Measurements from ENCODE around the gene ECD.

DNA sequence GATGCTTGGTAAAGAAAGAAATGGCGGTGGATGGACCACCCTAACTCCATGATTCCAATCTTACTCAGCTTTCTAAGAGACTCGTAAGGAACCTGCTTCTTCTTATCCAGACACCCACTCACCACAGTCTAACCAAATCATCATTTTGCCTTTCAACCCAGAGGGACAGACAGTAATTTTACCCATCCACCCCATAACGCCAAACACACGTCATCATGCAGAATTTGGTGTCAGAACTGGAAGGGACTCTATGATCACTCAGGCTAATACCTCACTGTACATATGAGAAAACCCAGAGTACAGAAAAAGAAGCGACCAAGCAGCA lies 388 bp downstream of the ECD start:
- TF ChIP-seq, protein P1, sequence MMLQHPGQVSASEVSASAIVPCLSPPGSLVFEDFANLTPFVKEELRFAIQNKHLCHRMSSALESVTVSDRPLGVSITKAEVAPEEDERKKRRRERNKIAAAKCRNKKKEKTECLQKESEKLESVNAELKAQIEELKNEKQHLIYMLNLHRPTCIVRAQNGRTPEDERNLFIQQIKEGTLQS (IDR thresholded peaks at IDR 0.05): no peak
- TF ChIP-seq YY1 (IDR thresholded peaks at IDR 0.05; ENCODE audit: extremely low read depth, insufficient replicate concordance, low read depth, low read length) (no peak), MAX (IDR thresholded peaks at IDR 0.05) (no peak), CEBPB (IDR thresholded peaks at IDR 0.05; ENCODE audit: low read depth) (no peak), EZH2 (IDR thresholded peaks at IDR 0.05) (no peak), EZH2phosphoT487 (IDR thresholded peaks at IDR 0.05; ENCODE audit: borderline replicate concordance) (no peak), SP1 (IDR thresholded peaks at IDR 0.05; ENCODE audit: low read depth) (no peak), POLR2AphosphoS5 (IDR thresholded peaks at IDR 0.05; ENCODE audit: low read depth, low read length) (no peak), SIN3A (IDR thresholded peaks at IDR 0.05; ENCODE audit: low read depth) (no peak), ELF1 (IDR thresholded peaks at IDR 0.05; ENCODE audit: borderline replicate concordance, low read depth) (no peak), TCF7L2 (IDR thresholded peaks at IDR 0.05; ENCODE audit: borderline replicate concordance, extremely low read depth, insufficient read depth, insufficient read length) (no peak), ZBTB33 (IDR thresholded peaks at IDR 0.05; ENCODE audit: extremely low read depth, insufficient replicate concordance, low read length) (no peak), RAD21 (IDR thresholded peaks at IDR 0.05; ENCODE audit: low read depth) (no peak)
- TF ChIP-seq, protein P2, sequence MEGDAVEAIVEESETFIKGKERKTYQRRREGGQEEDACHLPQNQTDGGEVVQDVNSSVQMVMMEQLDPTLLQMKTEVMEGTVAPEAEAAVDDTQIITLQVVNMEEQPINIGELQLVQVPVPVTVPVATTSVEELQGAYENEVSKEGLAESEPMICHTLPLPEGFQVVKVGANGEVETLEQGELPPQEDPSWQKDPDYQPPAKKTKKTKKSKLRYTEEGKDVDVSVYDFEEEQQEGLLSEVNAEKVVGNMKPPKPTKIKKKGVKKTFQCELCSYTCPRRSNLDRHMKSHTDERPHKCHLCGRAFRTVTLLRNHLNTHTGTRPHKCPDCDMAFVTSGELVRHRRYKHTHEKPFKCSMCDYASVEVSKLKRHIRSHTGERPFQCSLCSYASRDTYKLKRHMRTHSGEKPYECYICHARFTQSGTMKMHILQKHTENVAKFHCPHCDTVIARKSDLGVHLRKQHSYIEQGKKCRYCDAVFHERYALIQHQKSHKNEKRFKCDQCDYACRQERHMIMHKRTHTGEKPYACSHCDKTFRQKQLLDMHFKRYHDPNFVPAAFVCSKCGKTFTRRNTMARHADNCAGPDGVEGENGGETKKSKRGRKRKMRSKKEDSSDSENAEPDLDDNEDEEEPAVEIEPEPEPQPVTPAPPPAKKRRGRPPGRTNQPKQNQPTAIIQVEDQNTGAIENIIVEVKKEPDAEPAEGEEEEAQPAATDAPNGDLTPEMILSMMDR (IDR thresholded peaks at IDR 0.05 in 2 of 3, conservative IDR thresholded peaks at IDR 0.05 in 1 of 3; ENCODE audit: borderline replicate concordance in 1 of 3, insufficient read depth in 1 of 3, low read depth in 2 of 3, low read length in 2 of 3): no peak

All from HCT116 (cell line).